ENCODE data around the gene ALPL. TPM values are rescaled to one million over a fixed set of nuclear protein-coding genes. Genes with fewer than 3 reads are reported as not detected.

The ALPL gene
- total RNA-seq, 4 donors from 2014 or later, result 2.8 to 6.4 (median 4.4) TPM

DNA sequence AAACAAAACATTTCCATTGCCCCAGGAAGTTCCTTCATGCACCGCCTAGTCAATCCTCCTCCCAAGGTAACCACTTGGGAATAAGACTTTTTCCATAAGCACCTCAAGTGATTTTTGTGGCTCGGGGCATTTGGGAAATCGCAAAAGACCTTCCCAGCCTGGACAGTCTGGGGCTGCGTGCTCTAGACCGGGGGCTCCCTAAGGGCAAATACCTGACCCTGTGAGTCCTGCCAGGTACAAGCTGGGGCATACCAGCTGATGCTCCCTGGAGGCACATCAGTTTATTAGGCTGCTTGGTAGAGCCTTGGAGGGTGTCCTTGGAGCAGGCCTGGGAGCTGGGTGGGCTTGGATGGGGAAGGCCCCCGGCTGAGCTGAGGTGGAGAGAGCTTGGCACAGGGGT, 34.4 kb downstream of the ALPL start:
- Histone ChIP-seq H3K27ac (no peak overlapping the region), H3K9me3 (no peaks in the 10 kb centered on the region), H3K27me3 (no peaks in the 10 kb centered on the region), H3K36me3 (no peaks in the 10 kb centered on the region), H3K4me1 (no peaks in the 10 kb centered on the region), H3K4me3 (no peak overlapping the region)
- TF ChIP-seq POLR2A (IDR thresholded peaks at IDR 0.05), result no peak
- TF ChIP-seq, protein P1, sequence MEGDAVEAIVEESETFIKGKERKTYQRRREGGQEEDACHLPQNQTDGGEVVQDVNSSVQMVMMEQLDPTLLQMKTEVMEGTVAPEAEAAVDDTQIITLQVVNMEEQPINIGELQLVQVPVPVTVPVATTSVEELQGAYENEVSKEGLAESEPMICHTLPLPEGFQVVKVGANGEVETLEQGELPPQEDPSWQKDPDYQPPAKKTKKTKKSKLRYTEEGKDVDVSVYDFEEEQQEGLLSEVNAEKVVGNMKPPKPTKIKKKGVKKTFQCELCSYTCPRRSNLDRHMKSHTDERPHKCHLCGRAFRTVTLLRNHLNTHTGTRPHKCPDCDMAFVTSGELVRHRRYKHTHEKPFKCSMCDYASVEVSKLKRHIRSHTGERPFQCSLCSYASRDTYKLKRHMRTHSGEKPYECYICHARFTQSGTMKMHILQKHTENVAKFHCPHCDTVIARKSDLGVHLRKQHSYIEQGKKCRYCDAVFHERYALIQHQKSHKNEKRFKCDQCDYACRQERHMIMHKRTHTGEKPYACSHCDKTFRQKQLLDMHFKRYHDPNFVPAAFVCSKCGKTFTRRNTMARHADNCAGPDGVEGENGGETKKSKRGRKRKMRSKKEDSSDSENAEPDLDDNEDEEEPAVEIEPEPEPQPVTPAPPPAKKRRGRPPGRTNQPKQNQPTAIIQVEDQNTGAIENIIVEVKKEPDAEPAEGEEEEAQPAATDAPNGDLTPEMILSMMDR (IDR thresholded peaks at IDR 0.05), result no peak
- intact Hi-C loops (cut with DNase I; ENCODE audit: low total_unique reads), result no loop called here
- no peak for DNase-seq

DNA sequence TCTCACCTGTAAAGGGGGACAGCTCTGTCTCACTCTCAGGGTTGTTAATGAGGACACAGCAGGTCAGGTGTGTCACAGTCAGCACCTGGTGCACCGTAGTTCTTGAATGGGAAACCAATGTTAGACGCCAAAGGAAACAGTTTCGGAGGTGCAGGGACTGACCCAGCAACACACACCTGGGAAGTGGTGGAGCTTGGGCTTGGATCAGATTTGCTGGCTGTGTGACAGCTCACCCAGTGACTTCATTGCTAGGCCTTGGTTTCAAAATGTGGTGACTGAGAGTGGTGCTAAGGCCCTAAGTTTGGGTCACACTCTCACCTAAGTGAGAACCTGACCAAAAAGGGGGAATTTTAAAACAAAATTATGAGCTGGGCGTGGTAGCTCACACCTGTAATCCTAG, 34.9 kb downstream of the ALPL start:
- H3K27ac ChIP-seq, result no peak overlapping the region
- no peak overlapping the region for H3K4me3 ChIP-seq
- no peaks in the 10 kb centered on the region for H3K36me3 ChIP-seq
- TF ChIP-seq, protein P1 (IDR thresholded peaks at IDR 0.05), result no peak
- no peak for TF ChIP-seq POLR2A (IDR thresholded peaks at IDR 0.05)
- H3K27me3 ChIP-seq, result no peaks in the 10 kb centered on the region
- intact Hi-C loops (cut with DNase I; ENCODE audit: low total_unique reads), result no loop called here
- DNase-seq, result no peak
- H3K4me1 ChIP-seq, result no peaks in the 10 kb centered on the region
- no peaks in the 10 kb centered on the region for H3K9me3 ChIP-seq

DNA sequence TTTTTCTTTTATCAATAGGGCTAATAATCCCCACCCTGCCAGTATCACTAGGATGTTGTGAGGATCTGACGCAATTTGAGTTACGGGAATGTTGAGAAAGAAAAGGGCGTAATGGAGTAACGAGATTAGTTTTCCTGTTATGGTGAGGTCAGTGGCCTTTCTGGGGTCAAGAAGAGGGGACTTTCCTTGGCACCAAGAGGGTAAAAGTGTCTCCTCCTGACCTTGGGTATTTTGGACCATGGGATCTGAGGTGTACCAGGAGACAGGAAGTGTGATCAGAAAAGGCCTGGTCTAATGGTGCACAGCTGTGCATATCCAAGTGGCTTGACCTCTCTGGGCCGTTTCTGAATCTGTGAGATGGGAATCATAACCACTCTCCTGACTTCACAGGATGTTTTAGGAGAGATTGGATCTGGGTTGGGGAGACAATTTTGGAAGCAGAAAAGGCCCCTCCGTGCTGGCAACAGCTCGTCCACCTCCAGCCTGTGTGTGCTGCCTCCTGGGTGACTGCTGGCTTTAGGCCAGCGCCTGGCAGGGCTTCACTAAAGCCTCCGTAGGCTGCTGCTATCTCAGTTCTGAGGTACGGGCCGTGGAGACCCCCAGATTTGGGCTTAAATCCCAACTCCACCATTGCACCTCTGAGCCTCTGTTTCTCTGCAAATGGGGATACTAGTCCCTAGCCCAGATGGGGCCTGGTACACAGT, 37.1 kb downstream of the ALPL start:
- Histone ChIP-seq H3K27ac (no peak overlapping the region), H3K4me3 (no peak overlapping the region), H3K27me3 (no peaks in the 10 kb centered on the region), H3K9me3 (no peaks in the 10 kb centered on the region), H3K4me1 (no peaks in the 10 kb centered on the region), H3K36me3 (no peaks in the 10 kb centered on the region)
- intact Hi-C loops (cut with DNase I; ENCODE audit: low total_unique reads), result no loop called here
- TF ChIP-seq, protein P1 (IDR thresholded peaks at IDR 0.05), result no peak
- no peak for TF ChIP-seq POLR2A (IDR thresholded peaks at IDR 0.05)
- DNase-seq, result no peak

DNA sequence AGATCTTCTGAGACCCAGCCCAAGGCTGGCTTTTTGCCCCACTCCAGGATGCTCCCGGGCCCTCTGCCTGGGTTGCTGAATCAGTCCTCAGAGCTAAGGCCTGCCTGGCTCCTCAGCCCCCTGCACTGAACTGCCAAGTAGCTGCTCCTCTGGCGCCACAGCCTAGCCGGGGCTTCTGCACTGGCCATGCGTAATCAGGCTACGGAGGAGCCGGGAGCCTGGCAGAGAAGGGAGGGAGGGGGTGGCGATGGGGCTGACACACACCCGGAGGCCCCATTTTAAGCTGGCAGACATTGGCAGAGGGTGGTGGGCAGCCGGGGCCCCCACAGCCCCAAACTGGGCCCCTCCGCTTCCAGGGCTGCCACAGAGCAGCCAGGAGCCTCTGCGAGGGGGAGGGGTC, 38.7 kb downstream of the ALPL start:
- Histone ChIP-seq H3K36me3 (no peaks in the 10 kb centered on the region), H3K27me3 (no peaks in the 10 kb centered on the region), H3K9me3 (no peaks in the 10 kb centered on the region), H3K27ac (no peak overlapping the region), H3K4me3 (no peak overlapping the region), H3K4me1 (no peaks in the 10 kb centered on the region)
- no peak for DNase-seq
- TF ChIP-seq, protein P1 (IDR thresholded peaks at IDR 0.05), result no peak
- no peak for TF ChIP-seq POLR2A (IDR thresholded peaks at IDR 0.05)
- intact Hi-C loops (cut with DNase I; ENCODE audit: low total_unique reads), result no loop called here

DNA sequence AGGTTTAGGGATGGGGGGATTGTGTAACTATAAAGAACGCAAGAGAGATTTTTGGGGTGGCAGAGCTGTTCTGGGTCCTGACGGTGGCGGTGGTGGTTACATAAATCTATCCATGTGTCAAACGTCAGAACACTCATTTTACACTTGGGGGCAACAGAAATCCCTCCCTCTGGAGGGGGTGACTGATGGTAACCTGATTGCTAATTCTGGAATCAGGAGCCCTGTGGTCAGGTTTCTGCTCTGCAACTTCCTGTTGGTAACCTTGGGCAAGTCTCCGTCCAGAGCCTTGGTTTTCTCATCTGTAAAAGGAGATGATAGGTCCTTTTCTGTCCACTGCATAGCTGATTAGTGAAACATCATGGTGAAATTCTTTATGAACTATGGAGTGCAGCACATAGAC, 40.9 kb downstream of the ALPL start:
- Histone ChIP-seq H3K27ac (no peak overlapping the region), H3K4me3 (no peak overlapping the region), H3K36me3 (no peaks in the 10 kb centered on the region), H3K9me3 (no peaks in the 10 kb centered on the region), H3K27me3 (no peaks in the 10 kb centered on the region), H3K4me1 (no peaks in the 10 kb centered on the region)
- TF ChIP-seq, protein P1 (IDR thresholded peaks at IDR 0.05), result no peak
- intact Hi-C loops (cut with DNase I; ENCODE audit: low total_unique reads), result no loop called here
- DNase-seq, result no peak

Data from uterus (tissue), 4 donors.